Activated CD8-positive, alpha-beta T cell treated with anti-CD3 and anti-CD28 coated beads for 36 hours (primary cell): Measurements from ENCODE around the gene ASTN1. TPM values are rescaled to one million over a fixed set of nuclear protein-coding genes. Genes with fewer than 3 reads are reported as not detected.

Source experiments
- ATAC-seq: fragments of 200-7000 bp; cut with Tn5 transposase; one replicate; pipeline ENCODE4 v1.10.0; 2021; ENCODE audit warnings: mild to moderate bottlenecking, moderate library complexity
- CTCF ChIA-PET: fragments of 350-600 bp; sonication (Branson Sonifier 250); formaldehyde crosslinking; loops from one replicate; lab custom pipeline; 2021; ENCODE audit warnings: antibody characterized with exemption; lab: Charles Lee
- POLR2A ChIA-PET: fragments of 350-600 bp; sonication (Branson Sonifier 250); formaldehyde crosslinking; loops from one replicate; lab custom pipeline; 2021; ENCODE audit warnings: antibody characterized with exemption; lab: Charles Lee
- DNase-seq: peaks from one replicate; pipeline ENCODE4 v3.0.0-alpha.2; 2020
- H3K27ac Mint-ChIP-seq: one replicate; pipeline ENCODE4 v1.8.0; 2021; ENCODE audit warnings: mild to moderate bottlenecking, mixed read lengths
- H3K27me3 Mint-ChIP-seq: one replicate; pipeline ENCODE4 v1.8.0; 2021; ENCODE audit warnings: mixed read lengths
- H3K36me3 Mint-ChIP-seq: one replicate; pipeline ENCODE4 v1.8.0; 2021; ENCODE audit warnings: low read depth, mixed read lengths
- H3K4me1 Mint-ChIP-seq: one replicate; pipeline ENCODE4 v1.8.0; 2021; ENCODE audit warnings: low read depth, mixed read lengths
- H3K4me3 Mint-ChIP-seq: one replicate; pipeline ENCODE4 v1.8.0; 2021; ENCODE audit warnings: mild to moderate bottlenecking, moderate library complexity, mixed read lengths
- H3K9me3 Mint-ChIP-seq: one replicate; pipeline ENCODE4 v1.8.0; 2021; ENCODE audit warnings: mixed read lengths
- intact Hi-C: fragments of 100-400 bp; cut with micrococcal nuclease; formaldehyde crosslinking; loops from one replicate; pipeline ENCODE4 v1.10.0; 2022
- total RNA-seq, 2 experiments: library from RNA; stranded (reverse); gene quantifications; one replicate each; pipeline ENCODE4 v1.2.3, GENCODE V29; 2021
- TF ChIP-seq, protein P1 (sequence below): fragments of 200-600 bp; IDR thresholded peaks from one replicate; pipeline ENCODE4 v1.8.0; 2022; ENCODE audit warnings: antibody characterized with exemption, mild to moderate bottlenecking

ASTN1 gene
- total RNA-seq, 2 experiments from 2014 or later = not detected

DNA sequence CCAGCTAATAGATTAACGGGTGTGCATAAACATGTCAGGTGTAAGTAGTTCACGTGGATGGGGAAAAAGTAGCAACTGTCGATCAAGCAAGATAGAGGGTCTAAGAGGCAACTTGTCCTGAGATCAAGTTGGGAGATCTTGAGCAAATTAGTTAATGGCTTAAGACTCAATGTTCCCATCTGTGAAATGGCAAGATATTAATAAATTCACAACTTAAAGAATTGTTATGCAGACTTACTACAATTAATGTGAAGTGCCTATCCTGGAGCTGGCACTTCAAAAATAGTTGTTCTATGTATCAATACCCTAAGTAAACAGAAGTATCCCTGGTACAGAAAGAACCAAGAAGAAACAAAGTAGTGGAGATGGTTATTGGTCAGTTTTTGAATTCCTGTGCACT is 312.4 kb downstream of the ASTN1 start:
- Mint-ChIP-seq H3K36me3 (no peaks in the 10 kb centered on the region), H3K9me3 (no peaks in the 10 kb centered on the region), H3K4me3 (no peak overlapping the region)

DNA sequence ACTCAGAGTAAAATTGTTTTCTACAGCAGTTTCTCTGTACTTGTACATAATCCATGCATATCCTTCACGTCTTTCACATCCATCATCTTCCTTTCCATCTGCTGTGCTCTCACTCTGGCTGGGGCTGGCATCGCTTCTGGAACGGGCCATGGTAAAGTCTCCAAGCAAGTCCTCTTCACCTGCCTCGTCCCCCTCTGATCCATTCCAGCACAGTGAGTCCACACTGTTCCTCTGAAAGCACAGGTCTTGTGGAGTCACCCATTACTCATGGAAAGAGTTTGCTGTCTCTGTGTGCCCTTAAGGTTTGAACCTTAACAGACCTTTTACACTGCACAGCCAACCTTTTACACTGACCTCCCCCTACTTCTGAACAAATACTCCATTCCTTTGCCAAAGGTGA is 313.6 kb downstream of the ASTN1 start:
- CTCF ChIA-PET = no interaction called here
- intact Hi-C loops = no loop called here
- H3K4me1 Mint-ChIP-seq = no peaks in the 10 kb centered on the region

More for the DNA sequence above, 312.4 kb downstream of the ASTN1 start:
- ATAC-seq (no peak), DNase-seq (no peak)
- no peak overlapping the region for H3K27ac Mint-ChIP-seq
- H3K27me3 Mint-ChIP-seq = no peaks in the 10 kb centered on the region
- ChIA-PET POLR2A (no interaction called here), CTCF (no interaction called here)
- TF ChIP-seq, protein P1, sequence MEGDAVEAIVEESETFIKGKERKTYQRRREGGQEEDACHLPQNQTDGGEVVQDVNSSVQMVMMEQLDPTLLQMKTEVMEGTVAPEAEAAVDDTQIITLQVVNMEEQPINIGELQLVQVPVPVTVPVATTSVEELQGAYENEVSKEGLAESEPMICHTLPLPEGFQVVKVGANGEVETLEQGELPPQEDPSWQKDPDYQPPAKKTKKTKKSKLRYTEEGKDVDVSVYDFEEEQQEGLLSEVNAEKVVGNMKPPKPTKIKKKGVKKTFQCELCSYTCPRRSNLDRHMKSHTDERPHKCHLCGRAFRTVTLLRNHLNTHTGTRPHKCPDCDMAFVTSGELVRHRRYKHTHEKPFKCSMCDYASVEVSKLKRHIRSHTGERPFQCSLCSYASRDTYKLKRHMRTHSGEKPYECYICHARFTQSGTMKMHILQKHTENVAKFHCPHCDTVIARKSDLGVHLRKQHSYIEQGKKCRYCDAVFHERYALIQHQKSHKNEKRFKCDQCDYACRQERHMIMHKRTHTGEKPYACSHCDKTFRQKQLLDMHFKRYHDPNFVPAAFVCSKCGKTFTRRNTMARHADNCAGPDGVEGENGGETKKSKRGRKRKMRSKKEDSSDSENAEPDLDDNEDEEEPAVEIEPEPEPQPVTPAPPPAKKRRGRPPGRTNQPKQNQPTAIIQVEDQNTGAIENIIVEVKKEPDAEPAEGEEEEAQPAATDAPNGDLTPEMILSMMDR = no peak
- no peaks in the 10 kb centered on the region for H3K4me1 Mint-ChIP-seq
- intact Hi-C loops = no loop called here

DNA sequence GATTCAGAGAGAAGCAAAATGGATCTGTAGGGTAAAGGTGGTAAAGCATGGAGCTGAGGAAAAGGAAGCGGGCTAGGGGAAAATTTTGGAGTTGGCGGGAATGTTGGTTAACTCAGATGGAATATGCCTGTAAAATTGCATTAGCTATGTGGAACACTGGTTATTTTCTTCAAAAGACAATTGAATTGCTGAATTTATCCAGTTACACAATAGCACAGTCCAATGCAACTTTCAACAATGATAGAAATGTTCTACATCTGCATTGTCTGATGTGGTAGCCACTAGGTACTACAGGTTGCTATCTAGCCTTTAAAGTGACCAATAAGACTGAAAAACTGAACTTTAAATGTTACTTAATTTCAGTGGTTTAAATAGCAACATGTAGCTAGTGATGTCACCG is 315.2 kb downstream of the ASTN1 start:
- POLR2A ChIA-PET = no interaction called here
- intact Hi-C loops = no loop called here
- no peaks in the 10 kb centered on the region for H3K9me3 Mint-ChIP-seq

More for the DNA sequence above, 313.6 kb downstream of the ASTN1 start:
- POLR2A ChIA-PET = no interaction called here
- TF ChIP-seq, protein P1 = no peak
- H3K9me3 Mint-ChIP-seq = no peaks in the 10 kb centered on the region
- no peak overlapping the region for H3K27ac Mint-ChIP-seq
- no peak for ATAC-seq
- DNase-seq = no peak
- no peaks in the 10 kb centered on the region for H3K27me3 Mint-ChIP-seq
- no peaks in the 10 kb centered on the region for H3K36me3 Mint-ChIP-seq
- no peak overlapping the region for H3K4me3 Mint-ChIP-seq

DNA sequence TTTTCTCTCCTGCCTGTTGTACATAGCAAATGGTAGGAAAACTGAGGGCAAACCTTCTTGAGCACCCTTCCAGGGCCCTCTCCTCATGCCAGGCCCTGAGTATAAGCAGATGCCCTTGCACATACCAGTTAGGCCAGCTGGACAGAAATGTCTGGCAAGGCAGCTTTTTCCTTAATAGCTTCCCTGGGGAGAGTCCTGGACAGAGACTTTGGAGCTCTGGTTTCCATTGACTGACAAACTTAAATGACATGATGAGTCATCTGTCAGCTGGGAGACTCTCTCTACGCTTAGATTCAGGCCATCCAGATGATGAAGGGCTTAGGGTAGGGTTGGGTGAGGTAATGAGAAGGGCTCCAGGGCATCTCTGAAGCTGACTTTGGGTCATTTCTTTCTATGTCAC is 317.5 kb downstream of the ASTN1 start:
- DNase-seq = no peak
- Mint-ChIP-seq H3K27me3 (no peaks in the 10 kb centered on the region), H3K27ac (no peak overlapping the region), H3K4me3 (no peak overlapping the region), H3K36me3 (no peaks in the 10 kb centered on the region), H3K4me1 (no peaks in the 10 kb centered on the region), H3K9me3 (no peaks in the 10 kb centered on the region)
- intact Hi-C loops = no loop called here
- CTCF ChIA-PET = no interaction called here
- TF ChIP-seq, protein P1 = no peak
- ATAC-seq = no peak
- POLR2A ChIA-PET = no interaction called here

More for the DNA sequence above, 315.2 kb downstream of the ASTN1 start:
- no peaks in the 10 kb centered on the region for H3K4me1 Mint-ChIP-seq
- DNase-seq (no peak), ATAC-seq (no peak)
- TF ChIP-seq, protein P1 = no peak
- H3K36me3 Mint-ChIP-seq = no peaks in the 10 kb centered on the region
- H3K4me3 Mint-ChIP-seq = no peak overlapping the region
- CTCF ChIA-PET = no interaction called here
- H3K27me3 Mint-ChIP-seq = no peaks in the 10 kb centered on the region
- no peak overlapping the region for H3K27ac Mint-ChIP-seq

DNA sequence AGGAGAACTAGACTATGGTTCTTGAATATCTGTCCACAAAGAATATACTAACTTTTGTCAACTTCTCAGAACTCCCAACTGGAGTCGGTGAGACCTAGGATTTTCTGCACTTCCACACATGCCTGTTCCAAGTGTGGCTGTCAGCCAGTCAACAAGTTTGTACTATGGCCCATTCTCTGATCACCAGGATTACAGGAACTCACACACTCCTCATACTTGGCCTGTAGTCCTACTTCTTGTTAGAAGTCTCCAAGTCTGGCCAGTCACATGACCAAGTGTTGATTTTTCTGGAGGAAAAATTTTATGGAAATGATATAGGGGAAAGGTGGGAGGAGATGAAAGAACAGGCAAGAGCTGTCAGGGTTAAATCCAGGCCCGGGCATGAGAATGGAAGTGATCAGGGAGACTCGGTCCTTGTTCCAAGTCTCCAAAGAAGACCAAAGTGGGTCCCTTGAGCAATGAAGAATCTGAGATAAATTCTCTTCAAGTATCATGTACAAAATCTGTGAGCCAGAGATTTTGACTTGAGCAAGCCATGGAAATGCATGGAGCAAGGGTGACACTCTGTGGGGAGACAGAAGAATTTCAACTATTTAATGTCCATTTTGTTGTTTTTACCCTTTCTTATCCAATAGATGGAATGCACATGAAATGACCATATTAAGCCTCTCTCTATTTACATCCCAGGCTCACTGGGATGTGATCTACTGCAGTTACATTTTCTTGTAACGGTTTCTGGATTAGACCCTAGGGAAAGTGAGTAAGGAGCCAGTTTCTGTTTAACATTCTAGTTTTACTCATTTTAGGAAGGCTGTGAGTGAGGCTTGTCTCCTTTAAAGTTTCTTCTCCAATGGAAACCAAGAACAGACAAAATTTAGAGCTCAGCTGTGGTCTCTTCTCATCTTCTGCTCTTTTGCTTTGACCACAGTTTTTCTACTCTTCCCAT is 320.9 kb downstream of the ASTN1 start:
- H3K9me3 Mint-ChIP-seq = no peaks in the 10 kb centered on the region
- no peaks in the 10 kb centered on the region for H3K4me1 Mint-ChIP-seq
- ATAC-seq (no peak), DNase-seq (no peak)
- no peak overlapping the region for H3K4me3 Mint-ChIP-seq
- ChIA-PET POLR2A (no interaction called here), CTCF (no interaction called here)
- H3K36me3 Mint-ChIP-seq = no peaks in the 10 kb centered on the region
- intact Hi-C loops = no loop called here
- TF ChIP-seq, protein P1 = no peak
- H3K27ac Mint-ChIP-seq = no peak overlapping the region
- H3K27me3 Mint-ChIP-seq = no peaks in the 10 kb centered on the region
